A549 (cell line): ENCODE measurements around the gene UBAP1.

Experiments
- CHD2 ChIP-seq: fragments of 150-350 bp; IDR thresholded peaks from 2 replicates; pipeline ENCODE4 v1.6.1; 2014; ENCODE audit warnings: low read length; ENCODE audit not compliant: partially characterized antibody
- CTCF ChIP-seq: fragments of >200 bp; sonication (Bioruptor Twin); formaldehyde crosslinking; IDR thresholded peaks from 3 replicates; pipeline ENCODE4 v1.5.1; 2016
- EP300 ChIP-seq, 2 experiments: fragments of >200 bp; sonication (Bioruptor Twin); formaldehyde crosslinking; IDR thresholded peaks; 2 replicates in 1 of 2; 3 replicates in 1 of 2; pipeline ENCODE4 v1.6.1; 2016 to 2017
- ESRRA ChIP-seq: fragments of 150-350 bp; IDR thresholded peaks from 2 replicates; pipeline ENCODE4 v1.6.1; 2014; ENCODE audit warnings: mild to moderate bottlenecking, low read length, borderline replicate concordance
- NR3C1 ChIP-seq: fragments of >200 bp; sonication (Bioruptor Twin); formaldehyde crosslinking; IDR thresholded peaks from 3 replicates; pipeline ENCODE4 v1.6.1; 2017
- RAD21 ChIP-seq, 2 experiments: fragments of >200 bp in 1 of 2; sonication (Bioruptor Twin) in 1 of 2; formaldehyde crosslinking in 1 of 2; IDR thresholded peaks in 1 of 2; conservative IDR thresholded peaks in 1 of 2; 2 replicates in 1 of 2; 3 replicates in 1 of 2; pipeline ENCODE4 v1.6.1; 2012 to 2018; ENCODE audit warnings: inconsistent platforms in 1 of 2
- SREBF2 ChIP-seq: fragments of 450-650 bp; IDR thresholded peaks from 2 replicates; pipeline ENCODE4 v1.6.1; 2014; ENCODE audit warnings: mild to moderate bottlenecking, moderate library complexity

- TF ChIP-seq CTCF (no peak), EP300 (IDR thresholded peaks at IDR 0.05) (no peak), ESRRA (no peak), CHD2 (no peak), RAD21 (conservative IDR thresholded peaks at IDR 0.05 in 1 of 2, IDR thresholded peaks at IDR 0.05 in 1 of 2) (no peak), SREBF2 (no peak), NR3C1 (no peak)
These were observed 39.6 kb downstream of the UBAP1 start for GRCh38 chr9:34218446-34218845.
